GM12801 (cell line): ENCODE data around the gene CREM.

Experiments used
- CTCF ChIP-seq: IDR thresholded peaks from one replicate; pipeline ENCODE4 v1.5.1; 2011; ENCODE audit warnings: control low read depth; ENCODE audit not compliant: insufficient read length; ENCODE audit errors: extremely low read depth

The CREM gene

GRCh38 chr10:35257057-35257983, 130.7 kb downstream of the CREM start:
- no peak for TF ChIP-seq CTCF

GRCh38 chr10:35259769-35260397, 133.2 kb downstream of the CREM start:
- no peak for TF ChIP-seq CTCF

GRCh38 chr10:35262436-35262835, 135.8 kb downstream of the CREM start:
- no peak for TF ChIP-seq CTCF
